ENCODE data around the gene RHOT2. TPM values are rescaled to one million over a fixed set of nuclear protein-coding genes. Genes with fewer than 3 reads are reported as not detected.

The RHOT2 gene
- total RNA-seq, 1 experiment from 2014 or later = 210 TPM

DNA sequence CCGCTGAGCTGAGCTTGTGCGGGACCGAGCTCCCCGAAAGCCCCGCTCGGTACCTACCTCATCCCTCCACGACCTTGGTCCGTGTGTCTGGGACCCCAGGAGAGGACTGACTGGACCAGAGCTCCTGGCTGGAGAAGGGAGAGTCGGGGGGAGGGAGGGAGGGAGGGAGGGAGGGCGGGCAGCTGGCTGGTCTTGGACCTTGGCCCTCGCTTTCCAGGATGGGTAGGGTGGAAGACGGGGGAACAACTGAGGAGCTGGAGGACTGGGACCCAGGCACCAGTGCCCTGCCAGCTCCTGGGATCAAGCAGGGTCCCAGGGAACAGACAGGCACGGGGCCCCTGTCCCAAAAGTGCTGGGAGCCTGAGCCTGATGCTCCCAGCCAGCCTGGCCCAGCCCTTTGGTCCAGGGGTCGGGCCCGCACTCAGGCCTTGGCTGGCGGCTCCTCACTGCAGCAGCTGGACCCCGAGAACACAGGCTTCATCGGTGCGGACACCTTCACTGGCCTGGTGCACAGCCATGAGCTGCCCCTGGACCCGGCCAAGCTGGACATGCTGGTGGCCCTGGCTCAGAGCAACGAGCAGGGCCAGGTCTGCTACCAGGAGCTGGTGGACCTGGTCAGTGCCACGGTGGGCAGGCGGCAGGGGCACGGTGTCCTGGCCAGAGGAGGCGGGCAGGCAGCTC is 8.1 kb downstream of the RHOT2 start:
- peak overlapping the region; percentile 53 for H3K4me2 ChIP-seq (ENCODE audit: insufficient read depth, insufficient read length, low read length)
- no peak overlapping the region for H3K27ac Mint-ChIP-seq
- no peaks in the 10 kb centered on the region for H4K20me1 ChIP-seq (ENCODE audit: control insufficient read depth, insufficient read depth, insufficient read length)
- H3K27ac ChIP-seq (ENCODE audit: insufficient read length, low read depth, low read length) = no peak overlapping the region
- WGBS (ENCODE audit: extremely low coverage, insufficient read length, low lambda C conversion rate) = no CpG with 5 or more reads among the region's 25 CpGs
- H3K4me1 Mint-ChIP-seq = peaks cover 14 to 24% of the 10 kb centered on the region in 2 experiments
- no peak overlapping the region for H2BK15ac ChIP-seq (ENCODE audit: low read depth, low read length)
- no peak overlapping the region for H4K91ac ChIP-seq (ENCODE audit: insufficient read length, low read depth, low read length)
- no peak overlapping the region for H2AK5ac ChIP-seq (ENCODE audit: insufficient read length, low read length)
- no peaks in the 10 kb centered on the region for H3K79me2 ChIP-seq (ENCODE audit: insufficient read depth, low read length)
- H3K9me3 Mint-ChIP-seq = no peaks in the 10 kb centered on the region
- H3K23me2 ChIP-seq (ENCODE audit: insufficient read length, low read depth, low read length, poor library complexity, severe bottlenecking) = peaks cover 13% of the 10 kb centered on the region
- H3K23ac ChIP-seq (ENCODE audit: insufficient read length, low read depth, low read length) = no peak overlapping the region
- H4K5ac ChIP-seq (ENCODE audit: insufficient read length, low read depth, low read length) = no peak overlapping the region
- DNase-seq = no peak
- H3K18ac ChIP-seq (ENCODE audit: insufficient read length, low read depth, low read length) = no peak overlapping the region
- no peak overlapping the region for H2AFZ ChIP-seq (ENCODE audit: low read length)
- no peak for TF ChIP-seq CTCF (conservative IDR thresholded peaks at IDR 0.05)
- H3K14ac ChIP-seq (ENCODE audit: insufficient read depth, low read length) = no peak overlapping the region
- no peaks in the 10 kb centered on the region for H3K4me1 ChIP-seq (ENCODE audit: insufficient read depth, low read length)
- H3K27me3 Mint-ChIP-seq (ENCODE audit: low read depth) = peaks cover 3% of the 10 kb centered on the region; the same call in 1 of the 2 replicates
- H3K56ac ChIP-seq (ENCODE audit: insufficient read length, low read depth, low read length) = no peak overlapping the region
- no peak overlapping the region for H3K9ac ChIP-seq (ENCODE audit: extremely low read depth, insufficient read length, low read length)
- no peak overlapping the region for H2BK5ac ChIP-seq (ENCODE audit: insufficient read length, low read length)
- no peaks in the 10 kb centered on the region for H3K9me3 ChIP-seq (ENCODE audit: control insufficient read depth, low read depth, low read length)
- no peak overlapping the region for H3T11ph ChIP-seq (ENCODE audit: low read length)
- no peak overlapping the region for H2BK20ac ChIP-seq (ENCODE audit: low read depth, low read length, poor library complexity, severe bottlenecking)
- no peak overlapping the region for H2BK12ac ChIP-seq (ENCODE audit: insufficient read length, low read depth, low read length)
- peak overlapping the region; percentile 31 to 46; a peak in 3 of 5 replicates for H3K4me3 Mint-ChIP-seq
- no peak overlapping the region for H2BK120ac ChIP-seq (ENCODE audit: low read depth, low read length, poor library complexity, severe bottlenecking)
- H3K36me3 Mint-ChIP-seq (ENCODE audit: insufficient read depth in 1 of 3, low read depth in 3 of 3) = peaks cover 8 to 15% (median 10%) of the 10 kb centered on the region in 3 experiments; a peak in 6 of 7 replicates
- H3K4ac ChIP-seq (ENCODE audit: low read depth, low read length) = no peak overlapping the region
- no peaks in the 10 kb centered on the region for H3K79me1 ChIP-seq (ENCODE audit: insufficient read depth, low read depth, low read length, poor library complexity, severe bottlenecking)
- no peaks in the 10 kb centered on the region for H3K27me3 ChIP-seq (ENCODE audit: insufficient read depth, low read length)
- H4K8ac ChIP-seq (replicated peaks; ENCODE audit: insufficient read length, low read depth, low read length) = no peak overlapping the region

Data from H9 (cell line).